CD4-positive, alpha-beta T cell treated with Interleukin-2 at 100 ng/mL for 4 hours (primary cell): ENCODE results near the gene TDRD10.
A peak's percentile ranks its signal among the peaks of the same experiment; 100 is the strongest.
"Not testable (repeated sequence)": the region's sequence is repeated elsewhere in the genome, so short reads cannot be mapped to it uniquely, and the experiment has no call there.

ENCODE experiments used
- DNase-seq: peaks from one replicate; pipeline ENCODE4 v3.0.0-alpha.2; 2020; ENCODE audit warnings: low spot score

Gene TDRD10

GRCh38 chr1:154479764-154480421 lies 22.1 kb upstream of the TDRD10 start:
- DNase-seq, result peak; percentile 83

GRCh38 chr1:154481053-154481452 lies 21.0 kb upstream of the TDRD10 start:
- no peak for DNase-seq

- no peak for DNase-seq
Measured at GRCh38 chr1:154483941-154484803, 17.8 kb upstream of the TDRD10 start.

GRCh38 chr1:154485106-154485505 lies 16.9 kb upstream of the TDRD10 start:
- no peak for DNase-seq

GRCh38 chr1:154485910-154486496 lies 16.0 kb upstream of the TDRD10 start:
- DNase-seq, result no peak

- not testable (repeated sequence) for DNase-seq
Measured at GRCh38 chr1:154486756-154487155, 15.3 kb upstream of the TDRD10 start.

- DNase-seq, result no peak
Measured at GRCh38 chr1:154488922-154489321, 13.1 kb upstream of the TDRD10 start.

GRCh38 chr1:154489695-154490274 lies 12.2 kb upstream of the TDRD10 start:
- no peak for DNase-seq

GRCh38 chr1:154490317-154490716 lies 11.7 kb upstream of the TDRD10 start:
- no peak for DNase-seq

GRCh38 chr1:154492115-154492514 lies 9.9 kb upstream of the TDRD10 start:
- DNase-seq, result no peak

- peak; percentile 25 for DNase-seq
Measured at GRCh38 chr1:154493276-154493675, 8.7 kb upstream of the TDRD10 start.

GRCh38 chr1:154495496-154496273 lies 6.3 kb upstream of the TDRD10 start:
- no peak for DNase-seq

- no peak for DNase-seq
Measured at GRCh38 chr1:154496383-154496782, 5.6 kb upstream of the TDRD10 start.

GRCh38 chr1:154497026-154497806 lies 4.8 kb upstream of the TDRD10 start:
- DNase-seq, result no peak

GRCh38 chr1:154499446-154499845 lies 2.6 kb upstream of the TDRD10 start:
- no peak for DNase-seq

- no peak for DNase-seq
Measured at GRCh38 chr1:154500533-154500932, 1.5 kb upstream of the TDRD10 start.

GRCh38 chr1:154501423-154502065 lies 475 bp upstream of the TDRD10 start:
- no peak for DNase-seq

- DNase-seq, result no peak
Measured at GRCh38 chr1:154502744-154503115, 711 bp downstream of the TDRD10 start.

GRCh38 chr1:154503898-154504297 lies 1.9 kb downstream of the TDRD10 start:
- no peak for DNase-seq

GRCh38 chr1:154512760-154513159 lies 10.7 kb downstream of the TDRD10 start:
- no peak for DNase-seq
